Measurements from ENCODE around the gene EPHA10.

EPHA10 gene

GRCh38 chr1:37670133-37670532 lies 94.8 kb downstream of the EPHA10 start:
- TF ChIP-seq SIN3A (IDR thresholded peaks at IDR 0.05; ENCODE audit: borderline replicate concordance, insufficient read depth, low read length) = no peak
- no peak for TF ChIP-seq POLR2AphosphoS5 (IDR thresholded peaks at IDR 0.05; ENCODE audit: low read depth, low read length)

- TF ChIP-seq REST (IDR thresholded peaks at IDR 0.05; ENCODE audit: insufficient read depth in 1 of 2, low read depth in 2 of 2, low read length in 2 of 2) = no peak
- no peak for TF ChIP-seq POLR2AphosphoS5 (IDR thresholded peaks at IDR 0.05; ENCODE audit: low read depth, low read length)
- TF ChIP-seq TAF1 (IDR thresholded peaks at IDR 0.05; ENCODE audit: borderline replicate concordance, insufficient read depth, low read length) = no peak
- no peak for TF ChIP-seq SIN3A (IDR thresholded peaks at IDR 0.05; ENCODE audit: borderline replicate concordance, insufficient read depth, low read length)
- no peak for TF ChIP-seq FOXP2 (optimal IDR thresholded peaks at IDR 0.05; ENCODE audit: borderline replicate concordance, extremely low read depth, extremely low read length, insufficient read depth)
Observed at GRCh38 chr1:37667023-37667671, 97.8 kb downstream of the EPHA10 start.

GRCh38 chr1:37666241-37666867 lies 98.6 kb downstream of the EPHA10 start:
- TF ChIP-seq SIN3A (IDR thresholded peaks at IDR 0.05; ENCODE audit: borderline replicate concordance, insufficient read depth, low read length) (no peak), TAF1 (IDR thresholded peaks at IDR 0.05; ENCODE audit: borderline replicate concordance, insufficient read depth, low read length) (no peak), POLR2AphosphoS5 (IDR thresholded peaks at IDR 0.05; ENCODE audit: low read depth, low read length) (no peak), REST (IDR thresholded peaks at IDR 0.05; ENCODE audit: insufficient read depth in 1 of 2, low read depth in 2 of 2, low read length in 2 of 2) (no peak), FOXP2 (optimal IDR thresholded peaks at IDR 0.05; ENCODE audit: borderline replicate concordance, extremely low read depth, extremely low read length, insufficient read depth) (no peak)

Data from PFSK-1 (cell line).